GM23338 (cell line): ENCODE results near the gene CIAO3.

ENCODE experiments used
- CTCF ChIP-seq, 2 experiments: fragments of 200-600 bp in 1 of 2; sonication (generic) in 1 of 2; conservative IDR thresholded peaks; 2 replicates each; pipeline versions ENCODE4 v1.5.1 to v1.6.1; 2016 to 2017; ENCODE audit warnings: antibody characterized with exemption in 2 of 2, low read depth in 2 of 2, mild to moderate bottlenecking in 2 of 2, moderate library complexity in 1 of 2
- ETS1 ChIP-seq: IDR thresholded peaks from 2 replicates; pipeline ENCODE4 v1.6.1; 2016; ENCODE audit warnings: antibody characterized with exemption
- EZH2 ChIP-seq: fragments of 200-600 bp; sonication (generic); IDR thresholded peaks from one replicate; pipeline ENCODE4 v1.8.0; 2017; ENCODE audit warnings: antibody characterized with exemption, mild to moderate bottlenecking, low read depth; ENCODE audit not compliant: unreplicated experiment
- REST ChIP-seq: IDR thresholded peaks from one replicate; pipeline ENCODE4 v1.6.1; 2018; ENCODE audit warnings: antibody characterized with exemption; ENCODE audit not compliant: unreplicated experiment

GRCh38 chr16:727291-727977, 13.4 kb downstream of the CIAO3 start:
- no peak for TF ChIP-seq CTCF (conservative IDR thresholded peaks at IDR 0.05; ENCODE audit: low read depth in 2 of 2)
- no peak for TF ChIP-seq REST
- no peak for TF ChIP-seq EZH2
- no peak for TF ChIP-seq ETS1
